Right ventricle myocardium superior (tissue), 1 donor: ENCODE measurements around the gene RAB15. TPM values are rescaled to one million over a fixed set of nuclear protein-coding genes. Genes with fewer than 3 reads are reported as not detected.

ENCODE experiments used
- ATAC-seq: fragments of 200-7000 bp; cut with Tn5 transposase; one replicate; pipeline ENCODE4 v1.9.1; 2020; ENCODE audit warnings: mild to moderate bottlenecking; ENCODE audit not compliant: poor library complexity
- DNase-seq: peaks from one replicate; pipeline ENCODE4 v3.0.0-alpha.2; 2020
- intact Hi-C: fragments of 100-400 bp; cut with DNase I; formaldehyde crosslinking; loops from one replicate; pipeline ENCODE4 v1.11.2; 2022
- total RNA-seq: library from RNA; stranded (reverse); fragmentation: NEBNext Ultra II Directional; extraction: Animal tissue kit (Norgen Biotek cat#: 25700); gene quantifications from one replicate; pipeline ENCODE4 v1.2.1, GENCODE V29; 2021
- donor health status: DM: no; HTN: yes; CAD: no; lungs with severe emphysema.

The RAB15 gene
- total RNA-seq, 1 donor from 2014 or later: 7.5 TPM

- ATAC-seq: no peak
- no peak for DNase-seq
- intact Hi-C loops: no loop called here
Measured at GRCh38 chr14:64945431-64946178, 26.5 kb downstream of the RAB15 start.

- DNase-seq (no peak), ATAC-seq (no peak)
- intact Hi-C loops: no loop called here
Measured at GRCh38 chr14:64944861-64945260, 27.3 kb downstream of the RAB15 start.

GRCh38 chr14:64944041-64944440 is 28.1 kb downstream of the RAB15 start:
- intact Hi-C loops: no loop called here
- ATAC-seq (no peak), DNase-seq (no peak)

- intact Hi-C loops: no loop called here
- no peak for DNase-seq
- ATAC-seq: no peak
Measured at GRCh38 chr14:64943556-64943955, 28.6 kb downstream of the RAB15 start.

GRCh38 chr14:64942531-64943111 is 29.5 kb downstream of the RAB15 start, which contains the start of gene GPX2:
Gene GPX2, minus strand, starts transcription at chr14:64942745. Its CDS starts 19 bp downstream, at chr14:64942726.
- DNase-seq: no peak
- intact Hi-C loops: no loop called here
- ATAC-seq: no peak

- intact Hi-C loops: no loop called here
- no peak for DNase-seq
- no peak for ATAC-seq
Measured at GRCh38 chr14:64940336-64940910, 31.7 kb downstream of the RAB15 start.

- intact Hi-C loops: no loop called here
- ATAC-seq (no peak), DNase-seq (no peak)
Measured at GRCh38 chr14:64939817-64940190, 32.3 kb downstream of the RAB15 start.

GRCh38 chr14:64938972-64939816 is 32.9 kb downstream of the RAB15 start:
- no peak for DNase-seq
- ATAC-seq: no peak
- intact Hi-C loops: no loop called here

- peak; percentile 40 for ATAC-seq
- intact Hi-C loops: no loop called here
- DNase-seq: no peak
Measured at GRCh38 chr14:64937821-64938193, 34.3 kb downstream of the RAB15 start.

- intact Hi-C loops: no loop called here
- peak; percentile 78 for ATAC-seq
- DNase-seq: no peak
Measured at GRCh38 chr14:64937171-64937820, 34.8 kb downstream of the RAB15 start.

- intact Hi-C loops: no loop called here
- ATAC-seq: no peak
- DNase-seq: no peak
Measured at GRCh38 chr14:64935508-64935907, 36.6 kb downstream of the RAB15 start.

GRCh38 chr14:64934338-64934929 is 37.7 kb downstream of the RAB15 start:
- intact Hi-C loops: no loop called here
- DNase-seq (no peak), ATAC-seq (no peak)

- intact Hi-C loops: no loop called here
- DNase-seq (no peak), ATAC-seq (no peak)
Measured at GRCh38 chr14:64932231-64932630, 39.9 kb downstream of the RAB15 start.

- ATAC-seq (no peak), DNase-seq (no peak)
- intact Hi-C loops: no loop called here
Measured at GRCh38 chr14:64931123-64931522, 41.0 kb downstream of the RAB15 start.

GRCh38 chr14:64930085-64930843 is 41.9 kb downstream of the RAB15 start:
- intact Hi-C loops: no loop called here
- ATAC-seq: peak; percentile 77
- no peak for DNase-seq

- DNase-seq: no peak
- no peak for ATAC-seq
- intact Hi-C loops: no loop called here
Measured at GRCh38 chr14:64929014-64929359, 43.1 kb downstream of the RAB15 start.

- DNase-seq: no peak
- no peak for ATAC-seq
- intact Hi-C loops: no loop called here
Measured at GRCh38 chr14:64928239-64929013, 43.7 kb downstream of the RAB15 start.
